T47D (cell line): ENCODE measurements around the gene HS6ST3.
"Not testable (repeated sequence)": the region's sequence is repeated elsewhere in the genome, so short reads cannot be mapped to it uniquely, and the experiment has no call there.

ENCODE experiments used
- DNase-seq, 2 experiments: peaks; one replicate each; pipeline versions ENCODE4 v3.0.0 to v3.0.0-alpha.2; 2011 to 2012; ENCODE audit warnings: low read depth in 1 of 2, low spot score in 1 of 2
- JUND ChIP-seq: IDR thresholded peaks from 2 replicates; pipeline ENCODE4 v1.6.1; 2012; ENCODE audit warnings: low read depth
- in situ Hi-C: cut with HindIII; loops from 2 replicates; pipeline ENCODE4 v1.10.0; 2016; ENCODE audit warnings: low sequenced_read_pairs, low pct_unique_long_range_greater_than_20kb

Gene HS6ST3

GRCh38 chr13:96744367-96745331 lies 654.7 kb downstream of the HS6ST3 start:
- no peak for TF ChIP-seq JUND
- in situ Hi-C loops = no loop called here

GRCh38 chr13:96746886-96747285 lies 657.0 kb downstream of the HS6ST3 start:
- no peak for DNase-seq
- in situ Hi-C loops = no loop called here
- no peak for TF ChIP-seq JUND

More at GRCh38 chr13:96744367-96745331, 654.7 kb downstream of the HS6ST3 start:
- DNase-seq = no peak

- no peak for TF ChIP-seq JUND
- no peak for DNase-seq
- in situ Hi-C loops = no loop called here
Observed at GRCh38 chr13:96749825-96750224, 659.9 kb downstream of the HS6ST3 start.

- DNase-seq = no peak
- TF ChIP-seq JUND = no peak
- in situ Hi-C loops = no loop called here
Observed at GRCh38 chr13:96751089-96751488, 661.2 kb downstream of the HS6ST3 start.

GRCh38 chr13:96762876-96763275 lies 673.0 kb downstream of the HS6ST3 start:
- no peak for DNase-seq
- in situ Hi-C loops = no loop called here
- TF ChIP-seq JUND = no peak

GRCh38 chr13:96766306-96766705 lies 676.4 kb downstream of the HS6ST3 start:
- in situ Hi-C loops = no loop called here
- DNase-seq = no peak
- TF ChIP-seq JUND = no peak

- in situ Hi-C loops = no loop called here
- no peak for TF ChIP-seq JUND
- no peak for DNase-seq
Observed at GRCh38 chr13:96768524-96768923, 678.6 kb downstream of the HS6ST3 start.

GRCh38 chr13:96769874-96770273 lies 680.0 kb downstream of the HS6ST3 start:
- no peak for DNase-seq
- in situ Hi-C loops = no loop called here
- no peak for TF ChIP-seq JUND

GRCh38 chr13:96771486-96772367 lies 681.8 kb downstream of the HS6ST3 start:
- no peak for TF ChIP-seq JUND
- in situ Hi-C loops = no loop called here
- no peak for DNase-seq

- DNase-seq = no peak
- in situ Hi-C loops = no loop called here
- no peak for TF ChIP-seq JUND
Observed at GRCh38 chr13:96772426-96772825, 682.5 kb downstream of the HS6ST3 start.

GRCh38 chr13:96778302-96778701 lies 688.4 kb downstream of the HS6ST3 start:
- in situ Hi-C loops = not testable (repeated sequence)

GRCh38 chr13:96779691-96780090 lies 689.8 kb downstream of the HS6ST3 start:
- no peak for TF ChIP-seq JUND

More at GRCh38 chr13:96778302-96778701, 688.4 kb downstream of the HS6ST3 start:
- not testable (repeated sequence) for DNase-seq

GRCh38 chr13:96780105-96780504 lies 690.2 kb downstream of the HS6ST3 start:
- no peak for TF ChIP-seq JUND

More at GRCh38 chr13:96779691-96780090, 689.8 kb downstream of the HS6ST3 start:
- in situ Hi-C loops = no loop called here
- no peak for DNase-seq

More at GRCh38 chr13:96780105-96780504, 690.2 kb downstream of the HS6ST3 start:
- in situ Hi-C loops = no loop called here
- no peak for DNase-seq
